Measurements from ENCODE around the gene CCNG2.
A peak's percentile ranks its signal among the peaks of the same experiment; 100 is the strongest.

Gene CCNG2

DNA sequence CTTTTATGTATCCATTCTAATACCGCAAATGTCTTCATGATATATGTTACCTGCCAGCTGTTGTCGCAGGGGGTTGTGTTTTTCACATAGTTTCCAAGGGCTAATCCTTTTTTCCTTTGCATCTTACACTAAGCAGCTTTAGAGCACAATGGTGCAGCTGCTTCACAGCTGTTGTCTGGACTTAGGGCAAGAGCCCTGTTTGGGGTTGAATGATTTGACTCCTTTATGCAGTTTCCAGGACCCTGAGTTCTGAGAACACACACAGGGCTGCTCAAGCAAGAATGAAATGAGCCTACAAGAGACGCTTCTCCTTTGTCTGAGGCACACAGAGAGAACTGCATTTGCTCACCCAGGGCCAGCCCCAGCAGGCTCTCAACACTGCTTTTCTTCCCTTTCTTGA lies 20.2 kb downstream of the CCNG2 start:
- no peak for DNase-seq (ENCODE audit: low read depth in 2 of 2)

DNA sequence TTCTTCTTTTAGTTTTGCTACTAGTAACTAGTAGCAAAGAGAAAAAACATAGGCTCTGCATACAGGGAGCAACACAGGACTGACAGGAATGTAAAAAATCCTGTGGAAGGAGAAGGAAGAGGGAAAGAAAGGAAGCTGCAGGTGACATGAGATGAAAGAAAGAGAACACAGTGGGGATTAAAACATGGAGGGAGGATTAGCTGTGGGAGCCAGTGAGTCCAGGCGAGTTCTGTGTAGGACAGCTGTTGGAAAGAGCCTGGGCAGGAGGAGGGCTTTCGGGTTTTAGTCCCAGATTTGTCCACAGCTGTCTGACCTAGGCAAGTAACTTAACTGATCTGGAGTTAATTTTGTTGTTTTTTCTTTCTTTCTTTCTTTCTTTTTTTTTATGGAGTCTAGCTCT lies 21.6 kb downstream of the CCNG2 start:
- DNase-seq (ENCODE audit: low read depth in 2 of 2): no peak

DNA sequence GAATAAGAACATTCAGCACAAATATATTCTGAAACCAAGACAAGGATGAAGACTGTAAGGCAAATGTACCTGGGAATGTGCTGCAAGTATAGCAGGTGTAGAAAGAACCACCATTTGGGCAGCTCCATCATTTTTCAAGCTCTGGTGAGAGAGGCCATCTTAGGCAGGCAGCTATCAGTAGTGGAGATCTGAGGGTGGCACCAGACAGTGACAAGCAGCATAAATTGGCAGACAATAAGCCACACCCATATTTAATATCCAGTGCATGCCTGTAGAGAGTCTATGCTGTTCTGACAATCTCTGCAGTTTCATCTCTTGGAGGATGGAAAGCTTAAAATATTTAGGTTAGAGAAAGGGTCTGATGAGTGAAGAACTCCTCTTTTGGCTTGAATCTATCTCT lies 22.5 kb downstream of the CCNG2 start:
- DNase-seq (ENCODE audit: low read depth in 2 of 2): no peak

DNA sequence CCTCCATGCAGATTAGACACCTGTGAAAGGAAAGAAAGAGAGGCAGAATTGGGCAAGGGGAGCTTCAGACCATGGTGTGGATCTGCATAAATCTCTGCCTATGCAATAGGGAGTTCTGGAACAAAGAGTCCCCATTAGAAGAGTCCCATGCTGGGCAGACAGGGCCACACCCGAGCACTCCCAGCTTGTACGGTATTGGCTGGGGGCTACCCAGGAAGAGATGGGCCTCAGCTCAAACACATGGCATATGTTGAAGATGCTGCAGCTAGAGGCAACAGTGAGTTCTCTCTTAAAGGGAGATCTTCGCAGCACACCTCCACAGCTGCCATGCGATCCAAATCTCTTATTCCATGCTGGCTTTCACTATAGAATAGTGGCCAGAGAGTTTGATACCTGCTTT lies 24.7 kb downstream of the CCNG2 start:
- no peak for DNase-seq (ENCODE audit: low read depth in 2 of 2)

DNA sequence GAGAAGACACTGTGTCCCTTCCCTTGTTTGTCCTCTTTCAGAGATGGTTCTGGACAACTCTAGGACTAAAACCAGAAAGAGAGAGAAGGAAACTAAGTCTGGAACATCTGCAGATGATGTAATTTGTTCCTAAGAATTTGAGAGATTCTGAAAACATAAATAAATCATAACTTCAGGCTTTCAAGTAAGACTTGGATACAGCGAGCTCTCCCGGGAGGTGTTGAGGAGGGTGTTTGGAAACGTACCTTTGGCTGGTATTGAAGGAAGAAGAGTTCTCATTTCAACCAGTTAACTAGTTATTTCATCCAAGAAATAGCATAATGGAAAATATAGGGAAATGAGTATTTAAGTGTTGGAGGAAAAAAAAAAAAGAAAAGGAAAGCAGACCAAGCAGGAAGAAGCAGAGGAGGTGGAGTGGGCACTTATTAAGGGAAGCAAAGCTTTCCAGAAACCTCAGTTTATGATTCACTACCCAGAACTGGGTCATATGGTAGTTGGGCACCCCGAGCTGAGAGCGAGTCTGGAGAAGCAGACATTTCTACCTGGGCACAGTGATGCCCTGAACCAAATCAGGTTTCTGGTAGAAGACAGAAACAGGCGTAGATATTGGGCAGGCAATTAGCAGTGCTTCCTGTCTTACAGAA lies 26.9 kb downstream of the CCNG2 start:
- DNase-seq (ENCODE audit: low read depth in 2 of 2): no peak

GRCh38 chr4:77184974-77185373 lies 28.0 kb downstream of the CCNG2 start:
- no peak for DNase-seq (ENCODE audit: low read depth in 2 of 2)

DNA sequence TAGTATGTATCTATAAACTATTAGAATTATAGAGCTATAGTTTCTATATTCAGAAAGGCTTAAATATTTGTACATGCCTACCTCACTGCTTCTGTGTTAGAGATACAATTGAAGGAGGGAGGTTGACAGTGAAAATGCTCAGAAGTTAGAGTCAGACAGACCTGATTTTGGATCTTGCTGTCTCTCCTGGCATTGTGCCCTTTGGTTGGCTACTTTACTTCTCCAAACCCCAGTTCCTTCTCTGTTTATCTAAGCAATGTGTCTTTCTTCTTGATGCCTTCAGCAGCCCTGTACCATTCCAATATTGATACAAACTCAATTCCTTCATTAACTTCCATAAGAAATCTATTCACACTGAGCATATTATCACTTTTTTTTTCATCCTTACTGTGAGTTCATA lies 28.7 kb downstream of the CCNG2 start:
- no peak for DNase-seq (ENCODE audit: low read depth in 2 of 2)

DNA sequence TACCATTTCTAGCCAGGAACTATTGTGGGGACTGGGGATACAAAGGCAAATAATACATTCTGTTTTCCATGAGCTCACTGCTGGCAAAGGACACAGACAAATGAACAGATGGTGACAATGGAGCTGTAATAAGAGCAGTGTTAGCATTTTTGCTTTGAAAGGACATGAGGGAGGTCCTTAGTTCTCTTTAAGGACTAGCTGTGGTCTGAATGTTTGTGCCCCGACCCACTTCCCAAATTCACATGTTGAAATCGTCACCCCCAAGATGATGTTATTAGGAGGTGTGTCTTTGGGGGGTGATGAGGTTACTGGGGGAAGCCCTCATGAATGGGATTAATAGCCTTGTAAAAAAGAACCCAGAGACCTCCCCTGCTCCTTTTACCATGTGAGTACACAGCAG lies 30.3 kb downstream of the CCNG2 start:
- DNase-seq (ENCODE audit: low read depth in 2 of 2): no peak

- no peak for DNase-seq (ENCODE audit: low read depth in 2 of 2)
Measured at GRCh38 chr4:77188498-77189220, 31.7 kb downstream of the CCNG2 start.

GRCh38 chr4:77189412-77189811 lies 32.4 kb downstream of the CCNG2 start:
- no peak for DNase-seq (ENCODE audit: low read depth in 2 of 2)

DNA sequence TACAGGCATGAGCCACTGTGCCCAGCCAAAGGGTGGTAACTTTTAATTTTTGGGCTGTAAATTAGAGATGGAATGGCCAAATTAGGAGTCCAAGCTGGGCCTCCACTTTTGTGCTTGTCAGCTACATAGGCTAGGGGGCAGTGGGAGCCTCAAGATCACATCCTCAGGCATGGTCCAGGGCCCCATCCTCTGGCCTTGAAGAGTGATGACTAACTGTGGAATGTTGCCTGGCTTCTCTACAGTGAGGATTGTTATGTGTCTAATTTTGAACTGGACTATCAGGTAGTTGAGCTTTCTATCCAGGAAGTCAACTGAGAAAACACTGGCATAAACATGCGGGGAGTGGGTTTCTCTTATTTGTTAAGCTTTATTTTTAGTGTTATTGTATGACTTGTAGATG lies 33.0 kb downstream of the CCNG2 start:
- no peak for DNase-seq (ENCODE audit: low read depth in 2 of 2)

- DNase-seq (ENCODE audit: low read depth in 2 of 2): no peak
Measured at GRCh38 chr4:77193046-77193445, 36.0 kb downstream of the CCNG2 start.

DNA sequence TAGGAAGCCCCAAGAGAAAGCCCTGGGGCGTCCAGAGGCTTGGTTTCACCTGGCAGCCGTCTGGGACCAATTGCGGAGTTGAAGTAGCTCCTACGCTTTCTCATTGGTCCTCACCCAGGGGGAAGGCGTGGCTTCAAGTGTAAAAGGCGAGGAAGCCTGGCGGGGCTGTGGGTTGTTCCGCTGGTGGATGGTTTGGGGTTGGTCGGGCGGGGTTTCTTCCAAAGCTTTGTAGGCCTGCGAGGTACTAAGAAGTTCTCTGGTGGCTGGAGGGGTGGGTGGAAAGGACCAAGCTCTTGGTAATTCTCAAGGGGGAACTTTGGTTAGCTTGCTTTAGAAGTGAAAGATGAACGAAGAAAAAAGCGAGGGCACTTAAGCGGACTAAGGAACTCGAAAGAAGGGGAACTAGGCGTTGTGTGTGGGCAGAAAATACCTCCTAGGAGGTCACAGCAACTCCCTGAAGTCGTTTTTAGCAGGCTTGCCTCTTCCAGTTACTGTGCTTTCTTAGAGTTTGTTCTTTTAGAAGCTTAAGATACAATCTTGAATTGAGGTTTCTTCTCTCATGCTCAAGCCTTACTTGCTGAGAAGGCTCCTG lies 36.6 kb downstream of the CCNG2 start:
- DNase-seq (ENCODE audit: low read depth in 2 of 2): peak; percentile 41 to 60

- DNase-seq (ENCODE audit: low read depth in 2 of 2): no peak
Measured at GRCh38 chr4:77194366-77194765, 37.4 kb downstream of the CCNG2 start.

DNA sequence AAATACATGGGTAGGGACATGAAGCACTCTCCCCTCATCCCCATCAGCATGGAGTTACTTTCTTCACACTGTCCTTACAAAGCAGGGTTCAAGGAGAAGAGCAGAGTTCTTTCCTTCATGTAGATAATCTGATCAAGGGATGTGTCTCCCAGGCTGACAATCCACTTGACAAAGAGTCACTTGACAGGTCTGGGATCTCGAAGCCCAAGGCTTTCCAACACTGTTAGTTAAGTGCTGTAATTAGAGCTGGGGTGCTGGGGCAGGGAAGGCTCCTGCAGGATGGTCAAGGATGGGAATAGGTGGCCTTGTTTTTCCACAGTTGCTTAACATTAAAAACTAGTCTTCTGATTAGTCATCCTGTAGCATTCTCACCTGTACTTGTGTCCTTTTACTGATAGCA lies 38.0 kb downstream of the CCNG2 start:
- DNase-seq (ENCODE audit: low read depth in 2 of 2): no peak

DNA sequence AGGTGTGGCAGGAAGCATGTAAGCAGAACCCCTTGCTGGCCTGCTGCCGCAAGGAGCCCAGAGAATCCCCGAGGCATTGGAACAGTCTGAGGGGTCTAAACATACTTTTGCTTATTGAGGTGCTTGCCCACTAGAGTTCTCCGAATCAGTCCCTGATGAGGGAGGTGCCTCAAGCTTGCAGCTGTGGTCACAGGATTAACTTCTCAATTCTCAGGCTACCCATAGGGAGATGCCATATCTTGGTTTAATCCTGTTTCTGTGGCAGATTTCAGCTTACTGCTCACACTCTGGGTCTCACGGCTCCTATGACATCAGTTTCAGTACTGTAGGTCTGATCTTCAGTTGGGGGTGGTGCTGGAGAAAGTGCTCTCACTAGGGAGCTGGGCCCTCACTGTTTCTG lies 39.9 kb downstream of the CCNG2 start:
- DNase-seq (ENCODE audit: low read depth in 2 of 2): no peak

GRCh38 chr4:77197361-77197760 lies 40.4 kb downstream of the CCNG2 start:
- DNase-seq (ENCODE audit: low read depth in 2 of 2): no peak

DNA sequence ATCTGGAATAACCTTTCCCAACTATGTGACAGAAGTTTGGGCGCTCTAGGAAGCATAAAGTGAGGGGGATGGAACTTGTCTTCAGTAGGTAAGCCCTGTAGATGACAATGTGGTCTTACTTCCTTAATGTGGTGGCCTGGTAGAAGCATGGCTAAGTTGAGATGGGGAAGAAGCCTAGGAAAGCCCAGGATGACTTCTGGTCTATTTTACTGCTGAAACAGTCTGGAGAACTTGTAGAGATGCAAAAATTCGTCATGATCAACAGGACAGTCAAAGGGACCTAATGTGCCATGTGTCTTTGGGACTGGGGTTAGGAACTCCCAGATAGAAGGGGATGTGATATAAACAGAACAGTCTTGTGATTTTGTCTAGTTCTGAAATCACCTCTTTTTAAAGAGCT lies 40.8 kb downstream of the CCNG2 start:
- DNase-seq (ENCODE audit: low read depth in 2 of 2): no peak

- no peak for DNase-seq (ENCODE audit: low read depth in 2 of 2)
Measured at GRCh38 chr4:77199276-77199675, 42.3 kb downstream of the CCNG2 start.

- DNase-seq (ENCODE audit: low read depth in 2 of 2): no peak
Measured at GRCh38 chr4:77199701-77200100, 42.7 kb downstream of the CCNG2 start.

- DNase-seq (ENCODE audit: low read depth in 2 of 2): no peak
Measured at GRCh38 chr4:77201343-77201742, 44.3 kb downstream of the CCNG2 start.

GRCh38 chr4:77201857-77202256 lies 44.9 kb downstream of the CCNG2 start:
- DNase-seq (ENCODE audit: low read depth in 2 of 2): no peak

DNA sequence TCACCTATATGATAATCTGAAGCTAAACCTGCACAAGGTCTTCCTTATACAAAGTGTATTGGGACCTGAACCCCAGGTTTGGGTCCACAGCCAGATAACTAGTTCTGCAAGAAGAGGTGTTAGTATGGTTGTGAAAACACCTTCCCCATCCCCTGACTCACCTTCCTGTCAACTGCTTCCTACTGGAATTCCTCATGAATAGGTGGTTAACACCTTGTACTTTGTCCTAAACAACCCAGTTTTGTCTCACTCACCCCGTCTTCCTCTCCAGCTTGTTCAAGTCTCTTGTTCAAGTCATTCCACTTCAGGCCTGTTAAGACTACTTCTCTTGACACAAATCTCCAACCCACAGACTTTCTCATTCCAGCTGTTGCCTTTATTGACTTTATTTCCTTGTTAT lies 45.5 kb downstream of the CCNG2 start:
- DNase-seq (ENCODE audit: low read depth in 2 of 2): no peak

All from stimulated activated CD4-positive, alpha-beta T cell treated with anti-CD3 and anti-CD28 coated beads, Interleukin-12 subunit alpha, Interleukin-12 subunit beta, amount 100 ng/mL, for 24 hours (primary cell).